Duodenal mucosa (tissue), 2 donors: ENCODE data around the gene RBM18.
A peak's percentile ranks its signal among the peaks of the same experiment; 100 is the strongest.

Experiments
- H3K27ac ChIP-seq: one replicate; pipeline ENCODE4 v1.7.0; 2013; ENCODE audit warnings: low read depth, low read length
- H3K27me3 ChIP-seq, 2 donors: one replicate each; pipeline ENCODE4 v1.7.0; 2013; ENCODE audit warnings: low read length in 2 of 2, control low read depth in 1 of 2; ENCODE audit not compliant: insufficient read depth in 2 of 2, control insufficient read depth in 1 of 2
- H3K36me3 ChIP-seq, 2 donors: one replicate each; pipeline ENCODE4 v1.7.0; 2013; ENCODE audit warnings: low read length in 2 of 2, control low read depth in 1 of 2; ENCODE audit not compliant: insufficient read depth in 2 of 2, control insufficient read depth in 1 of 2
- H3K4me1 ChIP-seq, 2 donors: one replicate each; pipeline ENCODE4 v1.7.0; 2013; ENCODE audit warnings: low read length in 2 of 2, control low read depth in 1 of 2; ENCODE audit not compliant: insufficient read depth in 2 of 2, control insufficient read depth in 1 of 2
- H3K4me3 ChIP-seq, 2 donors: one replicate each; pipeline ENCODE4 v1.7.0; 2013; ENCODE audit warnings: low read length in 2 of 2, low read depth in 1 of 2
- H3K9ac ChIP-seq, 2 donors: one replicate each; pipeline ENCODE4 v1.7.0; 2013; ENCODE audit warnings: low read length in 2 of 2, low read depth in 1 of 2
- H3K9me3 ChIP-seq, 2 donors: one replicate each; pipeline ENCODE4 v1.7.0; 2013; ENCODE audit warnings: low read length in 2 of 2, control low read depth in 1 of 2; ENCODE audit not compliant: control insufficient read depth in 1 of 2

The RBM18 gene

DNA sequence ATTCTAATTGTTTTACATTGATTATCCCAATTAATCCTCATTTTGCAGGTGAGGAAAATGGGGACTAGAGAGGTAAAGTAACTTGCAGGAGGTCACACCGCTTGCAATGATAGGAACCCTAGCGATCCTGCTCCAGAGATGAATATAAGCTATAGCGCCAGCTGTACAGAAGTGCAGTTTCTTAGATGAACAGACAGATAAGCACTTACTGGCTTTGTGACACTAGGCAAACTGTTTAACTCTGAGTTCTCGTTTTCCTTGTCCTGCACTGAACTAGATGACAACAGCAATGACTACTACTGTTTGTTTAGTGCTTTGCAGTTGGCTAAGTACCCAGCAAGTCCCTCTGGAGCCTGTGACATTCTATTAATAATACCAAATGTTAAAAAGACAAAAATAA lies 47.0 kb downstream of the RBM18 start:
- H3K27ac ChIP-seq, result no peak overlapping the region
- H3K27me3 ChIP-seq, result peaks cover 75 to 88% of the 10 kb centered on the region in 2 donors
- peaks cover 31 to 35% of the 10 kb centered on the region in 2 donors for H3K4me1 ChIP-seq

DNA sequence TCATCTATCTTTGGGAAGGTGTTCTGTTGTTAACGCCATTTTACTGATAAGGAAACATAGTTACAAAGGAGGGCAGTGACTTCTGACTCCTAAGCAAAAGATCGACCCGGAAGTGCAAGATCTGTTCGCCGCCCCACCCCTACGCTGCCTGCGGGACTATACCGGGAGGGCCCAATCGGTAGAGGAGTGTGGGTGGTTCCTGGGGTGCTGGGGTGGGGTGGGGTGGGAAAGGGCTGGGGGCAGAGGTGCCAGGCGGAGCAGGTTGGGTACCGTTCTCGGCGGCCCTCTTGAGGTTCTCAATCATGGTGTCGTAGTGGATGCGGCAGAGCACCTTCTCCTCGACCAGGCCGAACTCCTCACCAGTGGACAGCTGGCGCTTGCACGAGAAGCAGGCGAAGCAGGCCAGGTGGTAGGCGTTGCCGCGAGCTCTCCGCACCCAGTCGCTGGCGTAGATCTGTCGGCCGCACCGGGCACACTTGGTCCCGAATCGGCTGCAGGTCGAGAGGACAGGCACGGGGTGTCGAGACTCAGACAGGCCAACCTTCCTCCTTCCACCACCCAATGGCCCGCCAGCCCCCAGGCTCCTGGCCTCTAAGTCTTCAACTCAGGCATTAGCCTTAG lies 47.7 kb downstream of the RBM18 start:
- Histone ChIP-seq H3K27me3 (peaks cover 75 to 88% of the 10 kb centered on the region in 2 donors), H3K36me3 (no peaks in the 10 kb centered on the region), H3K9me3 (no peaks in the 10 kb centered on the region), H3K27ac (no peak overlapping the region), H3K4me3 (peak overlapping the region in 1 of 2 donors; percentile 26), H3K9ac (no peak overlapping the region), H3K4me1 (peaks cover 31 to 35% of the 10 kb centered on the region in 2 donors)

More for the DNA sequence above, 47.0 kb downstream of the RBM18 start:
- H3K9me3 ChIP-seq, result no peaks in the 10 kb centered on the region
- H3K9ac ChIP-seq, result no peak overlapping the region
- no peaks in the 10 kb centered on the region for H3K36me3 ChIP-seq
- H3K4me3 ChIP-seq, result no peak overlapping the region

DNA sequence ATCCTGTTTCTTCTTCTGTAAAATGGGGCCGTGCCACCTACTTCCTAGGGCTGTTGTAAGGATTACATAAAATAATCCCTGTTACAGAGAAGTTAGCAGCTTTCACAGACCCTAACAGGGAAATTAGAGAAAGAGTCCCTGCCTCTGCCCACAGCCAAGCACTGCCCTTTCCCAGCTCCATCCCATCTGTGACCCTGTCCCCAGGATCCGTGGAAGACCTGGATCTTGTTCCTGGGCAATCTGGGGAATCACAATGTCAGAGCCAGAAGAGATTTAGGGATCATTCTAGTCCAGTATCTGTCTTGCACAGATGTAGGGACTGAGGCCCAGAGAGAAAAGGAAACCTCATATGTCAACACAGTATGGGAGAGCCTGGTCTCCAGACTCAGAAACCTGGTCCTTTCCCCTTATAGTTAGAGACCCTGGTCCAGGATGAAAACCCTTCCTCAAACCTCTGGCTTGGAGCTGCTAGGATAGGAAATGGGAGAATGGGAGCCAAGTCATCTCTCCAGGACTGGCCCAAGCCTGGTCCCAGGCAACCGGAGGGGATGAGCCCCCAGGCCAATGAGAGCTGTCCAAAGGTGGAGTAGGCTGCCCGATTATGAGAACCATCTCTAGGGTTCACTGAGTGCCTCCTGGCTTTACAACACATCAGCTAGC lies 48.4 kb downstream of the RBM18 start:
- peaks cover 75 to 88% of the 10 kb centered on the region in 2 donors for H3K27me3 ChIP-seq
- no peak overlapping the region for H3K4me3 ChIP-seq
- no peaks in the 10 kb centered on the region for H3K36me3 ChIP-seq
- peaks cover 31 to 35% of the 10 kb centered on the region in 2 donors for H3K4me1 ChIP-seq
- no peaks in the 10 kb centered on the region for H3K9me3 ChIP-seq
- no peak overlapping the region for H3K9ac ChIP-seq
- H3K27ac ChIP-seq, result no peak overlapping the region

DNA sequence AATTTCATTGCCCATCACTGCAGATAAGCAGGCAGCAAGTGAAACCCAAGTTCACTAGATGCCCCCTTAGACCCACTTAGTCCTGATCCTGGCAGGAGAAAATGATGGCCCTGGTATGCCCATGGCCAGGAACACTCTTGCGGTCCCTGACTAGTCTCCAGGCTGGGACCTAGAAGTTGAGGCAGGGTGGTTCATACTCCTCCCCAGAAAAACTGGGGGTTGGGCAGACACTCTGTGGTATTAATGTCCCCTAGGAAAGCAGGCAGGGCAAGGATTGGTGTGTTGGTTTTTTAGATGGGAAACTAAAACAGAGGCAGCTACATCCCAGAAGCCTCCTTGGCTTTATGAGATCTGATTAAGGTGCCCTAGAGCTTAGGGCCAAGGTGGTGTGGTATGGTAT lies 49.0 kb downstream of the RBM18 start:
- Histone ChIP-seq H3K9ac (no peak overlapping the region), H3K4me3 (no peak overlapping the region), H3K4me1 (peaks cover 31 to 35% of the 10 kb centered on the region in 2 donors), H3K36me3 (no peaks in the 10 kb centered on the region), H3K27ac (no peak overlapping the region), H3K9me3 (no peaks in the 10 kb centered on the region), H3K27me3 (peaks cover 70 to 86% of the 10 kb centered on the region in 2 donors)

DNA sequence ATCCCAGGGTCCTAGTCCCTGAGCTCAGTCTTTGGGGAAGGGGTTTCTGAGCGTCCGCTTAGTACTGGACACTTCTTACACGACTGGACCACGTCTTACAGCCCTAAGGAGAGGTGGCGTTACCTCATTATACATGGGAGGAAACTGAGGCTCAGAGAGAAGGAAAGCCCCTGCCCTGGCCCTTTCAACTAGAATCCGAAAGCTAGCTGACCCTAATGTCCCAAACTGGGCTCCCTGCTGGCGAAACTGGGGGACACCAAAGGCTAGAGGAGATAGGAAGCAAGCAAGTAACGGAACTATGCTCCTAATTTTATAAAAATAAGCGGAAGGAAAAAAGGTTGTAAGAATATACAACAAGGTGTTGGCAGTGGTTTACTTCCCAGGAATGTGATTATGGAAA lies 50.1 kb downstream of the RBM18 start:
- Histone ChIP-seq H3K27me3 (peaks cover 58 to 75% of the 10 kb centered on the region in 2 donors), H3K9ac (no peak overlapping the region), H3K27ac (no peak overlapping the region), H3K4me3 (peak overlapping the region in 1 of 2 donors; percentile 14), H3K4me1 (peaks cover 22 to 25% of the 10 kb centered on the region in 2 donors), H3K36me3 (no peaks in the 10 kb centered on the region), H3K9me3 (no peaks in the 10 kb centered on the region)

DNA sequence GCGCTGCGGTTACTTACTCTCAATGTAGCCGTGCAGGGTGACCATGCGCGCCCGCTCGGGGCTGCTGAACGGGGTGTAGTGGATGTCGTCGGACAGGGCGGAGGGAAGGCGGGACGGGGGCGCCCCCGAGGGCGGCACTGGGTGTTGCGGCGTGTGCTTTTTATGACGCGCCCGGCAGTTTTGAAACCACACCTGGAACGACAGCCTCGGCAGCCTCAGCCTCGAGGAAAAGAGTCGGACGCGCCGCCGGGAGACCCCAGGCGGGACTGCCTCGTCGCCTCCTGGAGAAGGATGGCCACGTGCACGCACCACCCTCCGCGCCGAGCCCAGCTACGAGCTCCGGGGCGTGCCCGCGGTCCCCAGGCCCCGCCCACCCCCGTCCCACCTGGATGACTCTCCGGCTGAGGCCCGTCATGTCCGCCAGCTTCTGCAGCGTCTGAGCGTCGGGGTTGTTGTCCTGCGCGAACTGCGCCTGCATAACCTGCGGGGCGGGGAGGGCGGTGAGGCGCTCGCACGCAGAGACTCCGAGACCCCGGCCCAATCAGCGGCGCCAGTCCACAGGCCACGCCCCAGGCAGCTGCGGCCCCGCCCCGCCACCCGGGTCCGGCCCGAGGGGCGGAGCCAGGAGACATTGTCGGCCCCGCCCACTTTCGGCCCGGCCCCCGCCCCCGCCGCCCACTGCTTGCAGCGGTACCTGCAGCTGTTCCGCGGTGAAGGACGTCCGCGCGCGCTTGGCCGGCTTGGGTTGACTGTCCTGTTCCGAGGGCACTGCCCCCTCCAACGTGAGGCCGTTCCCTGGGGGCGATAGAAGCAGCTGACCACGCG lies 50.8 kb downstream of the RBM18 start:
- peaks cover 51 to 70% of the 10 kb centered on the region in 2 donors for H3K27me3 ChIP-seq
- no peaks in the 10 kb centered on the region for H3K9me3 ChIP-seq
- peak overlapping the region; percentile 26 to 45 for H3K4me3 ChIP-seq
- H3K36me3 ChIP-seq, result no peaks in the 10 kb centered on the region
- no peak overlapping the region for H3K27ac ChIP-seq
- H3K4me1 ChIP-seq, result peaks cover 16 to 18% of the 10 kb centered on the region in 2 donors
- H3K9ac ChIP-seq, result no peak overlapping the region

DNA sequence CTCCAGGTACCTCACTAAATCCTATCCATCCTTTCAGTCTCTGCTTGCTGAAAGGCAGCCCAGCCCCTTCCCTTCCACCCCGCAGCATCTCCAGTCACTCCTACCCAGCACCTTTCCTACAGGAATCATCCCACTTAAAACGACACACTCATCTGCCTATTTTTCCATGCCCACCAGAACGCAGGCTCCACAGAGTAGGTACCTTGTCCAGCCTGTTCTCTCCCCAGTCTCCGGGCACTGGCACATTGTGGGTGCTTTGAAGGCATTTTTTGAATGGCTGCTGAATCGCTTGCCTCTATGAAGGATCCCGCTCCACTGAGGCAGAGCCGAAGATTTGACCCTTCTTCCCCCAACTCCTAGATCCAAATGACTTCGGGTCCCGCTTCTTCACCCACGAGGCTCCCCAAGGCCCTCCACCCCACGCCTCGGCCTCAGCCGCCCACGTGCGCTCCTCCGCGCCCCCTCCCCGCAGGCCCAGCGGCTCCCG lies 51.5 kb downstream of the RBM18 start:
- Histone ChIP-seq H3K4me1 (peaks cover 12 to 16% of the 10 kb centered on the region in 2 donors), H3K27ac (no peak overlapping the region), H3K4me3 (peak overlapping the region; percentile 26 to 45), H3K9me3 (no peaks in the 10 kb centered on the region), H3K9ac (no peak overlapping the region), H3K36me3 (no peaks in the 10 kb centered on the region), H3K27me3 (peaks cover 45 to 65% of the 10 kb centered on the region in 2 donors)

DNA sequence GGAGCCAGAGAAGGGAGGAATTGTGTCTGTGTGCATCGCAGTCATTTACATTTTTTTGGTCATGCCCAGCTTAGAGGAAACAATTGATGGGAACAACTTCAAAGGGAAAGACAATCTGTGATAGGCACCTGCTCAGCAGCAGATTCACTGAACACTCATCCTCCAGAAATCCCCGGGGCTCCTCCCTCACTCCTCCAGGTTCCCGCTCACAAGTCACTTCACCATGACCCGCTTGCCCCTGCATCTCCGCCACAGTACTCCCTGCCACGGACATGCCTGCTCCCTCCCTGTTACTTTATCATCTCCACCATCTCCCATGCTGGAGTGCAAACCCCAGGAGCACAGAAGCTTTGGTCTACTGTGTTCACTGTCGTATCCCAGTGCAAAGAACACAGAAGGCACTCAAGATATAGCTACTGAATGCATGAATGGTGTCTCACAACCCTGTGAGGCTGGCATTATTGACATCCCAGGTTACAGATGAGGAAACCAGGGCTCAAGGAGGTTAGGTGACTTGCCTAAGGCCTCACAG lies 52.1 kb downstream of the RBM18 start:
- no peaks in the 10 kb centered on the region for H3K36me3 ChIP-seq
- H3K4me1 ChIP-seq, result peaks cover 12 to 16% of the 10 kb centered on the region in 2 donors
- H3K4me3 ChIP-seq, result no peak overlapping the region
- peaks cover 38 to 65% of the 10 kb centered on the region in 2 donors for H3K27me3 ChIP-seq
- H3K9me3 ChIP-seq, result no peaks in the 10 kb centered on the region
- no peak overlapping the region for H3K27ac ChIP-seq
- no peak overlapping the region for H3K9ac ChIP-seq

DNA sequence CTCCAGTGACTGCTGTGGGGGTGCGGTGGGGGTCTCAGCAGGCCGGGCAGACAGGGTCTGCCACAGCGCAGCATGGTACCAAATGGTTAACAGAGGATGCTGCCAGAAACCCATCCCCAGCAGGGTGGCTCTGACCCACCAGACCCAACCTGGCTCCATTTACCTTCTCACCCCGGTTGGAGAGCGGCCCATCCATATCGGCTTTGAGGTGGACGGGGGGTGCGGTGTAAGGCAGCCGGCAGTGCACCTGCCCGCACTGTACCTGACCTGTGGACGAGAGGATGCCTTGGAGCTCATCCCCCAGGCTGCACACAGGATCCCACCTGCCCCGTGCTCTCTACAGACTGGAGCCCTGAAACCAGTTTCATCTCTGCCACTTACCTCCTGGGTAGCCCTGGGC lies 55.2 kb downstream of the RBM18 start:
- H3K4me3 ChIP-seq, result no peak overlapping the region
- H3K4me1 ChIP-seq, result peaks cover 6 to 10% of the 10 kb centered on the region in 2 donors
- peaks cover 29 to 45% of the 10 kb centered on the region in 2 donors for H3K27me3 ChIP-seq

More for the DNA sequence above, 55.2 kb downstream of the RBM18 start:
- Histone ChIP-seq H3K9ac (no peak overlapping the region), H3K36me3 (no peaks in the 10 kb centered on the region), H3K9me3 (no peaks in the 10 kb centered on the region), H3K27ac (no peak overlapping the region)
